Measurements from ENCODE around the gene PTPRH.

GRCh38 chr19:55212447-55212846, 3.1 kb upstream of the PTPRH start:
- TF ChIP-seq POLR2A (IDR thresholded peaks at IDR 0.05) (no peak), CTCF (IDR thresholded peaks at IDR 0.05) (no peak)
